ENCODE measurements around the gene GRID2IP. TPM values are rescaled to one million over a fixed set of nuclear protein-coding genes. Genes with fewer than 3 reads are reported as not detected.

Gene GRID2IP
- total and polyA plus RNA-seq, 2 of the 13 experiments (the other 11 are each of a cell fraction or from before 2014, with no cell fraction given): 0.03 TPM; not detected in 1

- TF ChIP-seq AFF4 (CRISPR knock-in tag; IDR thresholded peaks at IDR 0.05) (0 out of 2 replicates have a peak, but pooled peaks have one; percentile 20), KAT8 (CRISPR knock-in tag; IDR thresholded peaks at IDR 0.05) (peak; percentile 83), ZSCAN9 (CRISPR knock-in tag; IDR thresholded peaks at IDR 0.05; ENCODE audit: borderline replicate concordance) (no peak), HOXA3 (CRISPR knock-in tag; IDR thresholded peaks at IDR 0.05) (peak; percentile 74), ZNF136 (CRISPR knock-in tag; IDR thresholded peaks at IDR 0.05; ENCODE audit: low read depth) (0 out of 2 replicates have a peak, but pooled peaks have one; percentile 42), KLF15 (CRISPR knock-in tag; IDR thresholded peaks at IDR 0.05; ENCODE audit: borderline replicate concordance) (no peak), ZNF556 (CRISPR knock-in tag; IDR thresholded peaks at IDR 0.05; ENCODE audit: borderline replicate concordance) (peak; percentile 40; the same call in 1 of the 2 replicates), DMAP1 (CRISPR knock-in tag; IDR thresholded peaks at IDR 0.05) (peak; percentile 38; the same call in 1 of the 2 replicates), RXRA (CRISPR knock-in tag; IDR thresholded peaks at IDR 0.05) (peak; percentile 92), CREBL2 (CRISPR knock-in tag; IDR thresholded peaks at IDR 0.05; ENCODE audit: borderline replicate concordance) (no peak), TRIM24 (CRISPR knock-in tag; IDR thresholded peaks at IDR 0.05) (no peak), ZNF713 (CRISPR knock-in tag; IDR thresholded peaks at IDR 0.05) (no peak), NFKBIZ (CRISPR knock-in tag; IDR thresholded peaks at IDR 0.05) (0 out of 2 replicates have a peak, but pooled peaks have one; percentile 49), ZBTB1 (CRISPR knock-in tag; IDR thresholded peaks at IDR 0.05; ENCODE audit: borderline replicate concordance) (no peak), SMAD9 (CRISPR knock-in tag; IDR thresholded peaks at IDR 0.05) (no peak), ZIK1 (CRISPR knock-in tag; IDR thresholded peaks at IDR 0.05; ENCODE audit: borderline replicate concordance, low read depth) (no peak), ZSCAN30 (CRISPR knock-in tag; IDR thresholded peaks at IDR 0.05) (no peak)
- TF ChIP-seq, protein P1, sequence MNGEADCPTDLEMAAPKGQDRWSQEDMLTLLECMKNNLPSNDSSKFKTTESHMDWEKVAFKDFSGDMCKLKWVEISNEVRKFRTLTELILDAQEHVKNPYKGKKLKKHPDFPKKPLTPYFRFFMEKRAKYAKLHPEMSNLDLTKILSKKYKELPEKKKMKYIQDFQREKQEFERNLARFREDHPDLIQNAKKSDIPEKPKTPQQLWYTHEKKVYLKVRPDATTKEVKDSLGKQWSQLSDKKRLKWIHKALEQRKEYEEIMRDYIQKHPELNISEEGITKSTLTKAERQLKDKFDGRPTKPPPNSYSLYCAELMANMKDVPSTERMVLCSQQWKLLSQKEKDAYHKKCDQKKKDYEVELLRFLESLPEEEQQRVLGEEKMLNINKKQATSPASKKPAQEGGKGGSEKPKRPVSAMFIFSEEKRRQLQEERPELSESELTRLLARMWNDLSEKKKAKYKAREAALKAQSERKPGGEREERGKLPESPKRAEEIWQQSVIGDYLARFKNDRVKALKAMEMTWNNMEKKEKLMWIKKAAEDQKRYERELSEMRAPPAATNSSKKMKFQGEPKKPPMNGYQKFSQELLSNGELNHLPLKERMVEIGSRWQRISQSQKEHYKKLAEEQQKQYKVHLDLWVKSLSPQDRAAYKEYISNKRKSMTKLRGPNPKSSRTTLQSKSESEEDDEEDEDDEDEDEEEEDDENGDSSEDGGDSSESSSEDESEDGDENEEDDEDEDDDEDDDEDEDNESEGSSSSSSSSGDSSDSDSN (CRISPR knock-in tag; IDR thresholded peaks at IDR 0.05): no peak; the same call in 1 of the 2 replicates
- TF ChIP-seq, protein P2, sequence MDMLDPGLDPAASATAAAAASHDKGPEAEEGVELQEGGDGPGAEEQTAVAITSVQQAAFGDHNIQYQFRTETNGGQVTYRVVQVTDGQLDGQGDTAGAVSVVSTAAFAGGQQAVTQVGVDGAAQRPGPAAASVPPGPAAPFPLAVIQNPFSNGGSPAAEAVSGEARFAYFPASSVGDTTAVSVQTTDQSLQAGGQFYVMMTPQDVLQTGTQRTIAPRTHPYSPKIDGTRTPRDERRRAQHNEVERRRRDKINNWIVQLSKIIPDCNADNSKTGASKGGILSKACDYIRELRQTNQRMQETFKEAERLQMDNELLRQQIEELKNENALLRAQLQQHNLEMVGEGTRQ (IDR thresholded peaks at IDR 0.05; ENCODE audit: low read depth, low read length): no peak
- TF ChIP-seq, protein P2 (CRISPR knock-in tag; IDR thresholded peaks at IDR 0.05; ENCODE audit: borderline replicate concordance): no peak
Measured at GRCh38 chr7:6578114-6579084, 27.1 kb upstream of the GRID2IP start (continued).
